Mucosa of rectum (tissue), 2 donors: ENCODE results near the gene STOX1.
A peak's percentile ranks its signal among the peaks of the same experiment; 100 is the strongest.

Source experiments
- H3K27ac ChIP-seq, 2 donors: one replicate each; pipeline ENCODE4 v1.7.0; 2013; ENCODE audit warnings: inconsistent platforms in 2 of 2, low read depth in 2 of 2, low read length in 2 of 2
- H3K27me3 ChIP-seq, 2 donors: one replicate each; pipeline ENCODE4 v1.7.0; 2013; ENCODE audit warnings: low read length in 2 of 2; ENCODE audit not compliant: control insufficient read depth in 2 of 2, insufficient read depth in 2 of 2
- H3K36me3 ChIP-seq, 2 donors: one replicate each; pipeline ENCODE4 v1.7.0; 2013; ENCODE audit warnings: low read length in 2 of 2; ENCODE audit not compliant: control insufficient read depth in 2 of 2, insufficient read depth in 2 of 2
- H3K4me1 ChIP-seq, 2 donors: one replicate each; pipeline ENCODE4 v1.7.0; 2013; ENCODE audit warnings: low read length in 2 of 2, mild to moderate bottlenecking in 1 of 2; ENCODE audit not compliant: control insufficient read depth in 2 of 2, insufficient read depth in 2 of 2
- H3K4me3 ChIP-seq, 2 donors: one replicate each; pipeline ENCODE4 v1.7.0; 2013; ENCODE audit warnings: low read length in 2 of 2
- H3K9ac ChIP-seq, 2 donors: one replicate each; pipeline ENCODE4 v1.7.0; 2013; ENCODE audit warnings: low read length in 2 of 2, low read depth in 1 of 2, mild to moderate bottlenecking in 1 of 2
- H3K9me3 ChIP-seq, 2 donors: one replicate each; pipeline ENCODE4 v1.7.0; 2013; ENCODE audit warnings: low read length in 2 of 2; ENCODE audit not compliant: control insufficient read depth in 2 of 2
- donor health status: healthy.
- donor health status: Normal muscosa, but diverticular disease.

The STOX1 gene, protein sequence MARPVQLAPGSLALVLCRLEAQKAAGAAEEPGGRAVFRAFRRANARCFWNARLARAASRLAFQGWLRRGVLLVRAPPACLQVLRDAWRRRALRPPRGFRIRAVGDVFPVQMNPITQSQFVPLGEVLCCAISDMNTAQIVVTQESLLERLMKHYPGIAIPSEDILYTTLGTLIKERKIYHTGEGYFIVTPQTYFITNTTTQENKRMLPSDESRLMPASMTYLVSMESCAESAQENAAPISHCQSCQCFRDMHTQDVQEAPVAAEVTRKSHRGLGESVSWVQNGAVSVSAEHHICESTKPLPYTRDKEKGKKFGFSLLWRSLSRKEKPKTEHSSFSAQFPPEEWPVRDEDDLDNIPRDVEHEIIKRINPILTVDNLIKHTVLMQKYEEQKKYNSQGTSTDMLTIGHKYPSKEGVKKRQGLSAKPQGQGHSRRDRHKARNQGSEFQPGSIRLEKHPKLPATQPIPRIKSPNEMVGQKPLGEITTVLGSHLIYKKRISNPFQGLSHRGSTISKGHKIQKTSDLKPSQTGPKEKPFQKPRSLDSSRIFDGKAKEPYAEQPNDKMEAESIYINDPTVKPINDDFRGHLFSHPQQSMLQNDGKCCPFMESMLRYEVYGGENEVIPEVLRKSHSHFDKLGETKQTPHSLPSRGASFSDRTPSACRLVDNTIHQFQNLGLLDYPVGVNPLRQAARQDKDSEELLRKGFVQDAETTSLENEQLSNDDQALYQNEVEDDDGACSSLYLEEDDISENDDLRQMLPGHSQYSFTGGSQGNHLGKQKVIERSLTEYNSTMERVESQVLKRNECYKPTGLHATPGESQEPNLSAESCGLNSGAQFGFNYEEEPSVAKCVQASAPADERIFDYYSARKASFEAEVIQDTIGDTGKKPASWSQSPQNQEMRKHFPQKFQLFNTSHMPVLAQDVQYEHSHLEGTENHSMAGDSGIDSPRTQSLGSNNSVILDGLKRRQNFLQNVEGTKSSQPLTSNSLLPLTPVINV

GRCh38 chr10:68826764-68827591 lies at the start of gene STOX1:
Gene STOX1 (plus strand): TSS chr10:68827531. CDS start chr10:68827624, 93 bp downstream.
- H3K9ac ChIP-seq: peak within 1 kb of the TSS in 1 of 2 donors; percentile 65
- H3K27ac ChIP-seq: no peak within 1 kb of the TSS

GRCh38 chr10:68781613-68782574 lies 45.4 kb upstream of the STOX1 start:
- H3K27ac ChIP-seq: no peak overlapping the region
- H3K4me1 ChIP-seq: no peaks in the 10 kb centered on the region
- peaks cover 30 to 43% of the 10 kb centered on the region in 2 donors for H3K36me3 ChIP-seq
- H3K27me3 ChIP-seq: no peaks in the 10 kb centered on the region
- no peak overlapping the region for H3K9ac ChIP-seq
- no peak overlapping the region for H3K4me3 ChIP-seq
- H3K9me3 ChIP-seq: no peaks in the 10 kb centered on the region

More at GRCh38 chr10:68826764-68827591, at the start of gene STOX1:
- H3K4me3 ChIP-seq: peak within 1 kb of the TSS; percentile 59 to 74
- H3K27me3 ChIP-seq: no peaks in the 10 kb centered on the region
- H3K36me3 ChIP-seq: no peaks in the 10 kb centered on the region
- H3K9me3 ChIP-seq: no peaks in the 10 kb centered on the region
- no peaks in the 10 kb centered on the region for H3K4me1 ChIP-seq

GRCh38 chr10:68784476-68784875 lies 42.9 kb upstream of the STOX1 start:
- H3K9ac ChIP-seq: no peak overlapping the region
- H3K27me3 ChIP-seq: no peaks in the 10 kb centered on the region
- no peak overlapping the region for H3K4me3 ChIP-seq
- no peaks in the 10 kb centered on the region for H3K9me3 ChIP-seq
- H3K4me1 ChIP-seq: no peaks in the 10 kb centered on the region
- no peak overlapping the region for H3K27ac ChIP-seq
- H3K36me3 ChIP-seq: peaks cover 32 to 47% of the 10 kb centered on the region in 2 donors

DNA sequence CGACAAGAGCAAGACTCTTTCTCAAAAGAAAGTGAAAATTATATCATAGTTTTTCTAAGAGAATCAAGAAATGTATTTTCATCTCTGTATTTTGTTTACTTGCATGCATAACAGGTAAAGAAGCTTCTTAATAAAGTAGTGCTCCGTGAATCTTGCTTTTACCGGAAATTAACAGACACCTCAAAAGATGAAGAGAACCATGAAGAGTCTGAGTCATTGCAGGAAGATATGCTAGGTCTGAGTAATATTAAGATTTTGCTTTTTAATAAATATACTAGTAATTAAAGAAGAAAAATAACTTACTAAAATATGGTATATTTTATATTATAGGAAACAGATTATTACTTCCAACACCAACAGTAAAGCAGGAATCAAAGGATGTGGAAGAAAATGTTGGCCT lies 39.5 kb upstream of the STOX1 start:
- Histone ChIP-seq H3K4me3 (no peak overlapping the region), H3K9me3 (no peaks in the 10 kb centered on the region), H3K9ac (no peak overlapping the region), H3K27me3 (no peaks in the 10 kb centered on the region), H3K4me1 (no peaks in the 10 kb centered on the region), H3K36me3 (peaks cover 38 to 47% of the 10 kb centered on the region in 2 donors), H3K27ac (no peak overlapping the region)

DNA sequence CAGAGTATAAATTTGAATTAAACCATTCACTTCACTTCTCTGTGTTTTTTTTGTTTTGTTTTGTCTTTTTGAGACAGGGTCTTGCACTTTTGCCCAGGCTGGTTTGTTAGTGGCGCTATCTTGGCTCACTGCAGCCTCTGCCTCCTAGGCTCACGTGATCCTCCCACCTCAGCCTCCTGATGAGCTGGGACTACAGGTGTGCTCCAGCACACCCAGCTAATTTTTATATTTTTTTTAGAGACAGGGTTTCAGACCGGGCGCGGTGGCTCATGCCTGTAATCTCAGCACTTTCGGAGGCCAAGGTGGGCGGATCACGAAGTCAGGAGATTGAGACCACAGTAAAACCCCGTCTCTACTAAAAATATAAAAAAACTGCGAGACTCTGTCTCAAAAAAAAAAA lies 36.9 kb upstream of the STOX1 start:
- Histone ChIP-seq H3K36me3 (peaks cover 36 to 44% of the 10 kb centered on the region in 2 donors), H3K4me3 (no peak overlapping the region), H3K27me3 (no peaks in the 10 kb centered on the region), H3K9me3 (no peaks in the 10 kb centered on the region), H3K27ac (no peak overlapping the region), H3K4me1 (no peaks in the 10 kb centered on the region), H3K9ac (no peak overlapping the region)

- H3K4me3 ChIP-seq: no peak overlapping the region
- no peak overlapping the region for H3K27ac ChIP-seq
- H3K27me3 ChIP-seq: no peaks in the 10 kb centered on the region
- no peaks in the 10 kb centered on the region for H3K4me1 ChIP-seq
- H3K9me3 ChIP-seq: no peaks in the 10 kb centered on the region
- peaks cover 21 to 33% of the 10 kb centered on the region in 2 donors for H3K36me3 ChIP-seq
- no peak overlapping the region for H3K9ac ChIP-seq
These were observed 35.2 kb upstream of the STOX1 start for GRCh38 chr10:68792115-68792514.

DNA sequence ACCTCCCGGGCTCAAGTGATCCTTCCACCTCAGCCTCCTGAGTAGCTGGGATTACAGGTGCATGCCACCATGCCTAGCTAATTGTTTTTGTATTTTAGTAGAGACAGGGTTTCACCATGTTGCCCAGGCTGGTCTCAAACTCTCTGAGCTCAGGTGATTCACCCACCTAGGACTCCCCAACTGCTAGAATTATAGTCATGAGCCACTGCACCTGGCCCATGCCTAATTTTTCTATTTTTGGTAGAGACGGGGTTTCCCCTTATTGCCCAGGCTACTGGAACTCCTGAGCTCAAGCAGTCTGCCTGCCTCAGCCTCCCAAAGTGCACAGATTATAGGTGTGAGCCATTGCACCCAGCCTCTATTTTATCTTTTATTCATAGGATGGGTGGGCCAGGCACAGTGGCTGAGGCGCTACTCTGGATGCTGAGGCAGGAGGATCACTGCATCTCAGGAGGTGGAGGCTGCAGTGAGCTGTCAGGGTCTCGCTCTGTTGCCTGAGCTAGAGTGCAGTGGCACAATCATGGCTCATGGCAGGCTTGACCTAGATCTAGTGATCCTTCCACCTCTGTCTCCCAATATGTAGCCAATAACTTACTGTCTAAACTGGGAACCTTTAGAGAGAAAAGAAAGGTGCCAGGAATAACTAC lies 31.3 kb upstream of the STOX1 start:
- Histone ChIP-seq H3K4me3 (no peak overlapping the region), H3K9me3 (no peaks in the 10 kb centered on the region), H3K36me3 (peaks cover 3 to 13% of the 10 kb centered on the region in 2 donors), H3K4me1 (no peaks in the 10 kb centered on the region), H3K27ac (no peak overlapping the region), H3K9ac (no peak overlapping the region), H3K27me3 (no peaks in the 10 kb centered on the region)

DNA sequence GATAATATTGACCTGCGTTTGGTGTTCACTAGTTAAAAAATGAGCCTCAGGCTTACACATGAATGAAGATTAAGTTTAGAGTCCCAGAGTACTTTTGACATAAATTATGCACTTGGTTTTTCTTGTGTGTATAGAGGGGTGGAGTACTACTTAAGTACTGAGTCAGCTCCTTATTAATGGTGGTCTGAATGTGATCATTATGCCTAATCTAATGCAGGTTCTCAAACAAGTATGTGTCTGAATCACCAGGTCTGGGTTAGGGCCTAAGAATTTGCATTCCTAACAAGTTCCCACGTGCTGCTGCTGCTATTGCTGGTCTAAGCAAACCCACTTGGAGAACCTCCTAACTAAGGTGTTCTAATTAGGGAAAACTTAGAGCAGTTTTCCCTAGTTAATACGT lies 30.7 kb upstream of the STOX1 start:
- Histone ChIP-seq H3K36me3 (peaks cover 0 to 13% of the 10 kb centered on the region in 2 donors), H3K4me3 (no peak overlapping the region), H3K4me1 (no peaks in the 10 kb centered on the region), H3K27me3 (no peaks in the 10 kb centered on the region), H3K27ac (no peak overlapping the region), H3K9me3 (no peaks in the 10 kb centered on the region), H3K9ac (no peak overlapping the region)
